COR-L47 (cell line): ENCODE results near the gene AIRE.
"Not testable (repeated sequence)": the region's sequence is repeated elsewhere in the genome, so short reads cannot be mapped to it uniquely, and the experiment has no call there.

Experiments used
- DNase-seq: peaks from one replicate; lab custom pipeline; 2025; lab: John Stamatoyannopoulos, UW

Gene AIRE

DNA sequence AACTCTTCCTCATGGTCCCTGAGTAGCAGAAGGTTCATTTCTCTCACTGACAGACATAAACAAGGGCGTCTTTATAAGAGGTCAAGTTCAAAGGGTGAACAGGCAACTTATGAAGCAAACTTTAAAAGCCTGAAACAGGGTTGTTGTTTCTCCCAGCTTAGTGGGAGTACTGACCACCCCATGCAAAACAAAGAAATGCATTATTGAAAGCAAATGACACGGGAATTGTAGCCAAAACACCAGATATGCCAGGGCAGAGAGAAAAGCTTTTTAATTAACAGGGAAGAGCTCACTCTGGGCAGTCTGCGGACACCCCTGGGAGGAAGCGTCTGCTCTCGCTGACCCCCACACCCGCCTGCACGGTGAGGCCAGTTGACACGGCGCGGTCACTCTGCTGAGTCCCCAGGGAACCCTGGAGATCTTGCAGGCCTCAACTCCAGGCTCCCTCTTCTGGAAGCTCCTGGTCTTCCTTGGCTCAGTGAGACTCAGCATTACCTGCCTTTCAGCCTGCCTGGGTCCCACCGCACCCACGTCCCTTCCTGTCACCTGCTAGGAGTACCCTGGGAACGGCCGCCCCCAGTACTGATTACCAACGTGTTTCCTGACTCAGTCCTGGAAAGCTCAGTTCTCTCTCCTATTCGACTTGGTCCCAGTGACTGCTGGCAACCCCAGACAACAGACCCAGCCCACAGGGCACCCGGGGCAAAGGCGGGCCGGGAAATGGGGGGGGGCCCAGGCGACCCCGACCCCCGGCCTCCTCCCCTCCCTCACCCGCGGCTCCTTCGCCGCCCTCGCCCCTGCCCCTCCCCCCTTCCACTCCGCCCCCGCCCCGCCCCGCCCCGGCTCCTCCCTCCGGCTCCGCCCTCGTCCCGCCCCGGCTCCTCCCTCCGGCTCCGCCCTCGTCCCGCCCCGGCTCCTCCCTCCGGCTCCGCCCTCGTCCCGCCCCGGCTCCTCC, 52.5 kb downstream of the AIRE start:
- peak; percentile 83 for DNase-seq

- peak; percentile 93 for DNase-seq
Observed at GRCh38 chr21:44338971-44339910, 53.6 kb downstream of the AIRE start, which contains the start of gene CFAP410. TSS of gene CFAP410 (minus strand) at chr21:44339390. CDS start at chr21:44339194, 196 bp downstream.

DNA sequence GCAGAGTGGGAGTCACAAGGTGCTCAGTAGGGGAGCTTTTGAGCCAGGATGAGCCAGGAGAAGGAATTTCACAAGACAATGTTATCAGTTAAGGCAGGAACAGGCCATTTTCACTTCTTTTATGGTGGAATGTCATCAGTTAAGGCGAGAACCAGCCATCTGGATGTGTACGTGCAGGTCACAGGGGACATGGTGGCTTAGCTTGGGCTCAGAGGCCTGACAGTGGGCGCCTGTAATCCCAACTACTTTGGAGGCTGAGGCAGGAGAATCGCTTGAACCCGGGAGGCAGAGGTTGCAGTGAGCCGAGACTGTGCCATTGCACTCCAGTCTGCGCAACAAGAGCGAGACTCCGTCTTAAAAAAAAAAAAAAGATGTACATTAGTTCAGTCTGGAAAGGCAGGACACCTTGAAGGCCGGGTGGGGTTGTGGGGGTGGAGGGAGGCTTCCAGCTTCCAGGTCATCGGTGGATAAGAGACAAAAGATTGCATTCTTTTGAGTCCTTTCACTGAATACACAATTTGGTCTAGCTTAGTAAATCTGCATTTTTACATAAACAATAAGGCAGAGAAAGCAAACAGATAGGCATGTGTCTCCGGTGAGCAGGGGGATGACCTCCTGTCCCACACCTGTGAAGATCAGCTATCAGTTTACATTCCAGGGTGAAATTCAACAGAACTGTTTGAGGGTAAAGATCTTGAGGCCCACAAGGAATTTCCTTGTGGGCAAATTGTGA, 56.2 kb downstream of the AIRE start:
- not testable (repeated sequence) for DNase-seq

DNA sequence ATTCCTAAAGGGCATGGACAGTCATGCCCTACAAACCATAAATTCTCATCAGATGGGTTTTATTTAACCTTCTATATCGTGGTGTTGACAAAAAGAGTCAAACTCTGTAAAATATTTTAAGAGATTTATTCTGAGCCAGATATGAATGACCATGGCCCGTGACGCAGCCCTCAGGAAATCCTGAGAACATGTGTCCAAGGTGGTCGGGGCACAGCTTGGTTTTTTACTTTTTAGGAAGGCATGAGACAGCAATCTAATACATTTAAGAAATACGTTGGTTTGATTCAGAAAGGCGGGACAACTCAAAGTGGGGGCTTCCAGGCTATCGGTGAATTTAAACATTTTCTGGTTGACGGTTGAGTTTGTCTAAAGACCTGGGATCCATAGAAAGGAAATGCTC, 57.3 kb downstream of the AIRE start:
- not testable (repeated sequence) for DNase-seq

GRCh38 chr21:44344541-44345183, 59.0 kb downstream of the AIRE start:
- no peak for DNase-seq

DNA sequence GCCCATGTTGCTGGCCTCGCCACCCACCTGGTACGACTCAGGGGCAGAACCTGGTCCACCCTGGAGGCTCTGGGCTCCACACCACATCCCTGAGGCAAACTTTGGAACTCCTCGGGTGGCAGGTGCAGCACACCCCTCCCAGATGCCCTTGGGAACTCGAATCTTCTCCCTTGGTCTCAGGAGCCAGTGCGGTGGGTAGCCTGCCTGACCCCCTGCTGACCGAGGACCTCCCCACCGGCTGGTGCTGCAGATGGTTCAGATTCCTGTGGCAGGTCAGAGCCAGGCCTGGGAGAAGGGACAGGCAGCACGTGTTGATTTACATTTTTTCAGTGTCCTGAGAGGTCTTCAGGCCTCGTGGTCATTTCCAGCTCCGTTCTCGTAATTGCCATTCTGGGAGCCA, 59.8 kb downstream of the AIRE start:
- DNase-seq: no peak

DNA sequence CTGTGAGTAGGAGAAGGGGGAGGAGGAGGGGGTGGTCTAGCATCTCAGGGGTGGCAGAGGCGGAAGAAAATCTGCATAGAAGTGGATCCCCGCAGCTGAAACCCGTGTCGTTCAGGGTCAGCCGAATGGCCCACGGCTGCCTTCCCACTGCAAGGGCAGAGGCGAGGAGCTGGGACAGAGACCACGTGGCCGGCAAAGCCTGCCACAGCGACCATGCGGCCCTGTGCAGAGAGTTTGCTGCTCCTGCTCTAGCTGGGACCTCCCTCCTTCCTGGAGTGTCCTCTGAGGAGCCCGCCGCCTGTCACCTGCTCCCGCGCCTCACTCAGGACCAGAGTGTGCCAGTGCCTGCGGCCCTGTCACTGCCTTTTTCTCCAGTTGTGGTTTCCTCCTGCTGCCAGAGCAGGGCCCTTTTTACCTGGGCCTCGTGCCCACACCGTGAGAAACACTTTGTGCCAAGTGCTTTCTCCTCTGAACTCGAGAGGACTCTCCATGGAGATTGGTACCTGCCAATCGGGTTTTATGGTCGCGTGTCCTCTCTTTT, 62.3 kb downstream of the AIRE start:
- DNase-seq: no peak
